Measurements from ENCODE around the gene HMGA1. TPM values are rescaled to one million over a fixed set of nuclear protein-coding genes. Genes with fewer than 3 reads are reported as not detected.

HMGA1 gene
- total and polyA plus RNA-seq, 2 of the 13 experiments (the other 11 are each of a cell fraction or from before 2014, with no cell fraction given) = 117 to 145 TPM

- TF ChIP-seq NRL (CRISPR knock-in tag; IDR thresholded peaks at IDR 0.05; ENCODE audit: borderline replicate concordance) (no peak), ZNF691 (CRISPR knock-in tag; IDR thresholded peaks at IDR 0.05; ENCODE audit: borderline replicate concordance, low read depth) (no peak), GTF2F1 (IDR thresholded peaks at IDR 0.05; ENCODE audit: low read length) (no peak), ZNF143 (CRISPR knock-in tag; IDR thresholded peaks at IDR 0.05) (no peak), POLR2AphosphoS5 (IDR thresholded peaks at IDR 0.05; ENCODE audit: low read depth, low read length) (peak; percentile 80), HINFP (CRISPR knock-in tag; IDR thresholded peaks at IDR 0.05; ENCODE audit: low read depth) (no peak), MYC (CRISPR knock-in tag; IDR thresholded peaks at IDR 0.05; ENCODE audit: borderline replicate concordance) (peak; percentile 74), ZIK1 (CRISPR knock-in tag; IDR thresholded peaks at IDR 0.05; ENCODE audit: borderline replicate concordance, low read depth) (peak; percentile 34; the same call in 1 of the 2 replicates), ZNF687 (CRISPR knock-in tag; IDR thresholded peaks at IDR 0.05) (peak; percentile 82), ZNF501 (CRISPR knock-in tag; IDR thresholded peaks at IDR 0.05) (no peak), IRF2 (CRISPR knock-in tag; IDR thresholded peaks at IDR 0.05) (no peak), KLF6 (CRISPR knock-in tag; IDR thresholded peaks at IDR 0.05) (no peak), ZNF550 (CRISPR knock-in tag; IDR thresholded peaks at IDR 0.05; ENCODE audit: borderline replicate concordance) (no peak), HNRNPH1 (optimal IDR thresholded peaks at IDR 0.05; ENCODE audit: low read depth, low read length) (no peak), PHF5A (CRISPR knock-in tag; IDR thresholded peaks at IDR 0.05; ENCODE audit: low read depth, unreplicated experiment) (no peak), ZNF570 (CRISPR knock-in tag; IDR thresholded peaks at IDR 0.05; ENCODE audit: borderline replicate concordance) (no peak), CEBPZ (IDR thresholded peaks at IDR 0.05; ENCODE audit: low read length) (no peak), ZNF17 (CRISPR knock-in tag; IDR thresholded peaks at IDR 0.05) (no peak), ZNF121 (CRISPR knock-in tag; IDR thresholded peaks at IDR 0.05) (no peak)
These were observed 12.4 kb upstream of the HMGA1 start (continued) for GRCh38 chr6:34223956-34224940.

Measured in HepG2 (cell line).